ENCODE data around the gene ANKRD63.

ANKRD63 gene

GRCh38 chr15:40234783-40235182 lies 48.1 kb downstream of the ANKRD63 start:
- TF ChIP-seq SIN3A (IDR thresholded peaks at IDR 0.05; ENCODE audit: borderline replicate concordance, insufficient read depth, low read length) (no peak), FOXP2 (optimal IDR thresholded peaks at IDR 0.05; ENCODE audit: borderline replicate concordance, extremely low read depth, extremely low read length, insufficient read depth) (no peak), POLR2AphosphoS5 (IDR thresholded peaks at IDR 0.05; ENCODE audit: low read depth, low read length) (no peak), TAF1 (IDR thresholded peaks at IDR 0.05; ENCODE audit: borderline replicate concordance, insufficient read depth, low read length) (no peak), REST (IDR thresholded peaks at IDR 0.05; ENCODE audit: insufficient read depth in 1 of 2, low read depth in 2 of 2, low read length in 2 of 2) (no peak)

- no peak for TF ChIP-seq POLR2AphosphoS5 (IDR thresholded peaks at IDR 0.05; ENCODE audit: low read depth, low read length)
- no peak for TF ChIP-seq REST (IDR thresholded peaks at IDR 0.05; ENCODE audit: insufficient read depth in 1 of 2, low read depth in 2 of 2, low read length in 2 of 2)
- TF ChIP-seq FOXP2 (optimal IDR thresholded peaks at IDR 0.05; ENCODE audit: borderline replicate concordance, extremely low read depth, extremely low read length, insufficient read depth) = no peak
- TF ChIP-seq SIN3A (IDR thresholded peaks at IDR 0.05; ENCODE audit: borderline replicate concordance, insufficient read depth, low read length) = no peak
- TF ChIP-seq TAF1 (IDR thresholded peaks at IDR 0.05; ENCODE audit: borderline replicate concordance, insufficient read depth, low read length) = no peak
These were observed 48.9 kb downstream of the ANKRD63 start for GRCh38 chr15:40233727-40234577.

- TF ChIP-seq TAF1 (IDR thresholded peaks at IDR 0.05; ENCODE audit: borderline replicate concordance, insufficient read depth, low read length) = no peak
- TF ChIP-seq REST (IDR thresholded peaks at IDR 0.05; ENCODE audit: insufficient read depth in 1 of 2, low read depth in 2 of 2, low read length in 2 of 2) = no peak
- TF ChIP-seq POLR2AphosphoS5 (IDR thresholded peaks at IDR 0.05; ENCODE audit: low read depth, low read length) = no peak
- TF ChIP-seq FOXP2 (optimal IDR thresholded peaks at IDR 0.05; ENCODE audit: borderline replicate concordance, extremely low read depth, extremely low read length, insufficient read depth) = no peak
- TF ChIP-seq SIN3A (IDR thresholded peaks at IDR 0.05; ENCODE audit: borderline replicate concordance, insufficient read depth, low read length) = no peak
These were observed 50.2 kb downstream of the ANKRD63 start for GRCh38 chr15:40232625-40233070.

All from PFSK-1 (cell line).